AG04449 (cell line): Measurements from ENCODE around the gene NECTIN3.

Source experiments
- CTCF ChIA-PET: fragments of 350-600 bp; formaldehyde crosslinking; extraction: SDS; loops from one replicate; lab custom pipeline; 2021; ENCODE audit warnings: antibody characterized with exemption; lab: Yijun Ruan, JAX
- POLR2A ChIA-PET: fragments of 400-600, 350-600 bp; formaldehyde crosslinking; extraction: SDS; loops from one replicate; lab custom pipeline; 2020; ENCODE audit warnings: antibody characterized with exemption, inconsistent platforms; lab: Yijun Ruan, JAX
- DNase-seq: peaks from one replicate; pipeline ENCODE4 v3.0.0-alpha.2; 2010; ENCODE audit warnings: low read depth, low spot score
- H3K4me3 ChIP-seq: 2 replicates; pipeline ENCODE4 v1.5.1; 2011; ENCODE audit warnings: low read depth, mild to moderate bottlenecking, control low read depth, low read length
- CTCF ChIP-seq: IDR thresholded peaks from one replicate; pipeline ENCODE4 v1.5.1; 2011; ENCODE audit warnings: mild to moderate bottlenecking, moderate library complexity, low read length, control low read depth, inconsistent platforms; ENCODE audit not compliant: insufficient read depth; ENCODE audit errors: missing control alignments

The NECTIN3 gene

GRCh38 chr3:111193472-111193871 lies 121.9 kb downstream of the NECTIN3 start:
- H3K4me3 ChIP-seq, result no peak overlapping the region
- no peak for DNase-seq
- no peak for TF ChIP-seq CTCF
- CTCF ChIA-PET, result interaction anchor here (0.9 kb wide), 1 partner anchor 145 kb away, joined by 3 read pairs; no protein-coding TSS in a partner anchor
- POLR2A ChIA-PET, result no interaction called here

- DNase-seq, result no peak
- POLR2A ChIA-PET, result no interaction called here
- TF ChIP-seq CTCF, result no peak
- no peak overlapping the region for H3K4me3 ChIP-seq
- CTCF ChIA-PET, result no interaction called here
Measured at GRCh38 chr3:111194048-111194447, 122.4 kb downstream of the NECTIN3 start.

- TF ChIP-seq CTCF, result no peak
- CTCF ChIA-PET, result no interaction called here
- H3K4me3 ChIP-seq, result no peak overlapping the region
- DNase-seq, result no peak
- POLR2A ChIA-PET, result no interaction called here
Measured at GRCh38 chr3:111197485-111197884, 125.9 kb downstream of the NECTIN3 start.

- ChIA-PET CTCF (interaction anchor here (1.4 kb wide), 1 partner anchor 9 kb away, joined by 3 read pairs; no protein-coding TSS in a partner anchor), POLR2A (no interaction called here)
- DNase-seq, result no peak
- no peak overlapping the region for H3K4me3 ChIP-seq
- TF ChIP-seq CTCF, result no peak
Measured at GRCh38 chr3:111200027-111200426, 128.4 kb downstream of the NECTIN3 start.

GRCh38 chr3:111210003-111210711 lies 138.5 kb downstream of the NECTIN3 start:
- TF ChIP-seq CTCF, result no peak
- peak; percentile 91 for DNase-seq
- no peak overlapping the region for H3K4me3 ChIP-seq
- ChIA-PET POLR2A (no interaction called here), CTCF (no interaction called here)

- TF ChIP-seq CTCF, result no peak
- no peak for DNase-seq
- CTCF ChIA-PET, result no interaction called here
Measured at GRCh38 chr3:111210866-111211564, 139.4 kb downstream of the NECTIN3 start.

More at GRCh38 chr3:111210866-111211564, 139.4 kb downstream of the NECTIN3 start:
- POLR2A ChIA-PET, result no interaction called here
- no peak overlapping the region for H3K4me3 ChIP-seq
